M059J (cell line): ENCODE results near the gene PRCD. TPM values are rescaled to one million over a fixed set of nuclear protein-coding genes. Genes with fewer than 3 reads are reported as not detected.
"Not testable (repeated sequence)": the region's sequence is repeated elsewhere in the genome, so short reads cannot be mapped to it uniquely, and the experiment has no call there.

Experiments
- DNase-seq: peaks from one replicate; pipeline ENCODE4 v3.0.0-alpha.2; 2012; ENCODE audit warnings: low read depth
- total RNA-seq: library from RNA; depleted of rRNA; stranded (reverse); fragments of >200 nt; shearing (Covaris generic); gene quantifications from 2 replicates; pipeline ENCODE4 v1.2.3, GENCODE V29; 2014

The PRCD gene
- total RNA-seq, 1 experiment from 2014 or later, result 1.4 TPM

DNA sequence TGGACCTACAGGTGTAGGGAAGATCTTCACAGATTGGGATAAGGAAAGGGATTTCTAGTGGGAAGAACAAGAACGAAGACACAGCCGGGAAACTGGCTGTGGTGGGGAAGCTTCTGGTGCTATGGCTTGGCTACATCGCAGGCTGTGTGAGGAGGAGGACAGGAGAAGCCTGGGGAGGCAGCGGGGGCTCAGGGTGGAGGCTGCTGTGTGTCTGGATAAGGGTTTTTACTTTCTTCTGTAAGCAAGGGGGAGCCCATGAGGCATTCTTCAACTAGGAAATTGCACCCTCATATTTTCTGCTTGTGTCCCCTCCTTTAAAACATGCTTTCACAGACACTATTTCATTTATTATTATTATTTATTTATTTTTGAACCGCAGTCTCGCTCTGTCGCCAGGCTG, 35.7 kb upstream of the PRCD start:
- DNase-seq, result no peak

DNA sequence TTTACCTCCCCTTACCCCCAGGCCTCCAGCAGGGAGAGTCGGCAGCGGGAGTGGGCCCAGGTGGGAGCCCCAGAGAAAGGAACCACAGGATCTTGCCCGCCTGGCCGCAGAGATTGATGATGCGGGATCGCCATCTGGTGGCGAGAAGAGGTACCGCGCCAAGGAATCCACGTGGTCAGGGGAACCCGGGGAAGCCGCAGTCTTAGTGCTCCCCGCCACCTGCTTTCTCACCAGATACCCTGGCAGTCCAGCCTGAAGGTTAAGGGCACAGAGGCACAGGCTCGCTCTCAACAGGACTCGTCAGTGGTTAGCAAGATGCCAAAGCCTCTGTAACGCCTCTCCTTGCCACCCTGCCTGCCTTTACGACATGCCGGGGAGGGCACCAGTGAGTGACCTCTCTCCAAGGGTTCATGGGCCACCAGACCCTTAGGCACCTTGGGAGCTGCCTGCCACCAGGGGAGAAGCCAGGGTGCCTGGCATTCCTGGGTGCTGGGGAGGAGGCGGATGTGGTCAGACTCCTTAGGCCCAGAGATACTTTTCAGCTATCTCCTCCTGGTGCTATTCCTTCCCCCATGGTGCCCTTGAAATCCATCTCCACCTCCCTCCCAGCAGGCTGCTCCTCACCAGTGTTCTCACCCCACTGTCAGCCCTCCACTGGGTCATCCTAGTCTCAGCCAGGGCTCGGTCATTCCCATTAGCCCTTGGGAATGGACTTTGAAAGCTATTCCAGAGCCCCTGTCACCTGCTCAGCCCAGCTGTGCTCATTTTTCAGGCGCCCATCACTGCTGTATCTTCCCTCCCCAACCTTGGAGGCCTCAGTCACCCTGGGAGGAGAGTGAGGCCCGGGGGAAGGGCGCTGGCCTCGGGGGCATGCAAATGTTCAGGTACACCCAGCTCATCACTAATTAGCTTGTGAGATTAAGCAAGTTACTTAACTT, 33.2 kb upstream of the PRCD start:
- peak; percentile 60 for DNase-seq

DNA sequence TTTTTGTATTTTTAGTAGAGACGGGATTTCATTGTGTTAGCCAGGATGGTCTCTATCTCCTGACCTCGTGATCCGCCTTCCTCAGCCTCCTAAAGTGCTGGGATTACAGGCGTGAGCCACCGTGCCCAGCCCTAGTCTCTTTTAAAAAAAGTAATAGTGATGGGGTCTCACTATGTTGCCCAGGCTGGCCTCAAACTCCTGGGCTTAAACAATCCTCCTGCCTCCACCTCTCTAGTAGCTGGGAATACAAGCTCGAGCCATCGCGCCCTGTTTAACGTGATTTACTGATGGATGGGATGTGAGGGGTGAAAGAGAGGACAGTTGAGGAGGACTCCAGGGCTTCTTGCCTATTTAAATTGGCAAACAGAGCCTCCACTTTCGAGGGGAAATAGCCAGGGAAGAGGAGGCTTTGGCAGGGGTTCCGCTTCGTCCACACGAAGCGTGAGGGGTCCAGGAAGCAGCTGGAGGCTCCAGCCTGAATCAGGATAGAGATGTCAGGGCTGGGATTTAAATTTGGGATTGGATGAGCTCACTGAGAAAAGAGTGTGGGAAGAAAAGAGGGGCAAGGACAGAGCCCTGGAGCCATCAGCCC, 31.3 kb upstream of the PRCD start:
- not testable (repeated sequence) for DNase-seq

DNA sequence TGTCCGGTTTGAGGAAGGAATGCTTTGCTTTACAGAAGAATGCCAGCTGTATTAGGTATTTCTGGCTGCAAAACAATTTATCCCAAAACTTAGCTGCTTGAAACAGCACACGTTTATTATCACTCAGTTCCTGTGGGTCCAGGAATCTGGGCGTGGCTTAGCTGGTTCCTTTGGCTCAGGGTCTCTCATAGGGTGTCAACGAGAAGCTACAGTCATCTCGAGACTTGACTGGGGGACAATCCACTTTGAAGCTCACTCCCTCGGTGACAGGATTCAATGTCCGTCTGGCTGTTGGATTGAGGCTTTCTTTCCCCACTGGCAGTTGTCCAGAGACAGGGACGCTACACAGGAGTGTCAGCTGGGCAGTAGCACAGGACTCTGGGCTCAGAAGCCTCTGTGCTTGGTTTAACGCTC, 29.0 kb upstream of the PRCD start:
- DNase-seq, result no peak

DNA sequence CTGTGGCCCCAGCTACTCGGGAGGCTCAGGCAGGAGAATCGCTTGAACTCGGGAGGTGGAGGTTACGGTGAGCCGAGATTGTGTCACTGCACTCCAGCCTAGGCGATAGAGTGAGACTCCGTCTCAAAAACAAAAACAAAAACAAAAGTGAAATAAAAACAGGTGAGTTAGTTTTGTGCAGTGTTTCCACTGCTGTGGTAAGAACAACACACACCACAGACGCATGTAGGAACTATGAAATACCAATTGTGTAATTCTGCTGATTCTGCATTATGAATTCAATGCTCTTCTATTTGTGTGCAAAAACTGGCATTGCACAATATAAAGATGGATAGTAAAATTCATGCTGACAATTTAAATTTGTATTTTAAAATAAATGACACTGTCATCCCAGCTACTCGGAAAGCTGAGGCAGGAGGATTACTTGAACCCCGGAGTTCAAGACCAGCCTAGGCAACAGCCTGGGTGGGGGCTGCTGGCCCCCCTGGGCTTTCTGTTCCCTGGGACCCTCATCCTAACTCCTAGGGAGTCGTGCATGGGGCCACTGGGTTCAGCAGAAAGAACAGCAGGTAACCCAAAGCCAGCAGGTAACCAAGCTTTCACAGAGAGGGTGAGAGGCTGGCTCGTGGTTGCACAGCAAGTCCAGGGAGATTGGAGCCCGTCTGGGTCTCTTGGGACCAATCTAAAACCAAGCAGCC, 28.0 kb upstream of the PRCD start:
- DNase-seq, result no peak

DNA sequence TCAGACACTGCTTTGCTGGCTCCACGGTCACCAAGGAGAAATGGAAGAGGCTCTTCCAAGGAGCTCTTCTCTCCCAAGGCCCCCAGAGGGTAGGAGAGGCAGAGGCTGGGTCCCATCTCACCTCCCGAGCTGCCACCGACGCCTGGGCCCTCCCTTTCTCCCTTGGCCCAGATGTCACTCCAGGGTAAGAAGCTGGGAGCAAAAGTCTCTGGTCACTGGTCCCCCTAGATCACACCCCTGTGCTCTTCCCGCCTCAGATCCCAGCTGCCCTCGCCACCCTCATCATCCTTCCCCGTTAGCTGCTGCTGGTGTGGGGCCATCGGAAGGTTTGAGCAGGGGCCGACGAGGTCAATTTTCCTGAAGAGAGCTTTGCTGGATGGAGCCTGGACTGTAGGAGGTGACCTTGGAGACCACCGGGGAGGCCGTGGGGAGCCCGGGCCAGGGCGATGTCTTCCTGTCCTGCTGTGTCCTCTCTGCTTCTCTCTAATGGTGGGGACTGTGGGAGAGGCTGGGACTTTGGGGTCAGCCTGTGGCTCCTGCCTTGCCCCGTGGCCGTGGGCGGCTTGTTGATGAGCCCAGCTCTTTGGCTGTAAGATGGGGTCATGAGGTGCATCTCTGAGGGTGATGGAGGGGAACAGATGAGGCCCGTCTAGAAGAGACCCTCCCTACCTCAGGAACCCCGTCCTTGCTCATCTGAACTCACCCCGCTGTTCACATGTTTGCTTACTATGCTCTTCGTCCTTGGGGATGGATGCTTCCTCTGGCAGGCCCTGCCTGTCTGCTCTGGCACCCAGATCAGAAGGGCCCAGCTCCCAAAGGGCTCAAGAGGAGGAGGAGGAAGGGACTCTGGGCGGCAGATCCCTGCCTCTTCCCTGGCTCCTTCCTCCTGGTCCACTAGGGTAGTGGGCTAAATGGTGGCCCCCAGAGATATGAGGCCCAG, 27.2 kb upstream of the PRCD start:
- no peak for DNase-seq

DNA sequence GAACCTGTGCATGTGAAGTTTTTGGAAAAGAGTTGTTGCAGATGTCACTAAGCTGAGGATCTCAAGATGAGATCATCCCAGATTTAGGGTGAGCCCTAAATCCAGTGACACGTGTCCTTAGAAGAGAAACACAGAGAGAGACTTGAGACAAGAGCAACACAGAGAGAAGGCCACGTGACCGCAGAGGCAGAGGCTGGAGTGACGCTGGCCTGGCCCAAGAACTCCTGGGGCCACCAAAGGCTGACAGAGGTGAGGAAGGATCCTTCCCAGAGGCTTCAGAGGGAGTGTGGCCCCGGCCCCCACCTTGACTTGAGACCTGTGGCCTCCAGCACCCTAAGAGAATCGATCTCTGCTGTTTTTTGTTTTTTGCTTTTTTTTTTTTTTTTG, 26.5 kb upstream of the PRCD start:
- no peak for DNase-seq

DNA sequence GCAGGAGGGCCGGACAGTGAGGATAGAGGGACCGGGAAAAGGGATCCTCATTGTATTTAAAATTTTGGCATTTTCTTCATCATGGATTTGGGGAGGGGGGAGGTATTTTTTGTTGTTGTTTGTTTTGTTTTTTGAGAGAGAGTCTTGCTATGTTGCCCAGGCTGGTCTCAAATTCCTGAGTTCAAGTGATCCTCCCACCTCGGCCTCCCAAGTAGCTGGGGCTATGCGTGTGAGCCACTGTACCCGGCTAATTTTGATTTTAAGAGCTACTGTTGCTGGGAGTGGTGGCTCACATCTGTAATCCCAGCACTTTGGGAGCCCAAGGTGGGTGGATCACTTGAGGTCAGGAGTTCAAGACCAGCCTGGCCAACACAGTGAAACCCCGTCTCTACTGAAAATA, 25.5 kb upstream of the PRCD start:
- not testable (repeated sequence) for DNase-seq

DNA sequence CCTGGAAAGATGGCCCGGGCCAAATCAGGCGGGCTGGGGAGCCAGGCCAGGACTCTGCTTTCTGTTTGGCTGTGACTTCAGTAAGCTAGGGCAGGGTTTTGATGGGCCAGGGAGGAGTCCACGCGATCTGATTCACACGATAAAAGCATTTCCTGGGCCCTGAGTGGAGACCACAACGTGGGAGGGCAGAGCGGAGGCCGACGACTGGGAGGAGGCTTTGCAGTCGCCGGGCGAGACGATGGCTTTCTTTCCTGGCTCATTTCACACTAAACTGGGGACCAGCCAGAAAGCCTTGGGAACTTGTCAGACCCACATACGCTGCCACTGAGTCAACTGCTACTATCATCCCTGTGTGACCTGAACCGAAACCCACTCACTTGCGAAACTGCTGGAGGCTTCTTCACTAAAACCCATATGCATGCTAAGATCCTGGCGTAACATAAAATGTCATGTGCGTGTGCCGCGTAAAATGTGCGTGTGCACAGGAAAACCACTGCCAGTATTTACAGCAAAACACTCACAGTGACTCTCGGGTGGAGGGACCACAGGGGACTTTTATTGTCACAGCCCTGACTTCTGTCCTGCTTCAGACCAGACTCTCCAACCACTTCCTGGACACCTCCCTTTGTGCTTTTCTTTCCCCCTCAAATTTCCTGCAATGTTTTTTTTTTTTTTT, 24.4 kb upstream of the PRCD start:
- DNase-seq, result peak; percentile 92

DNA sequence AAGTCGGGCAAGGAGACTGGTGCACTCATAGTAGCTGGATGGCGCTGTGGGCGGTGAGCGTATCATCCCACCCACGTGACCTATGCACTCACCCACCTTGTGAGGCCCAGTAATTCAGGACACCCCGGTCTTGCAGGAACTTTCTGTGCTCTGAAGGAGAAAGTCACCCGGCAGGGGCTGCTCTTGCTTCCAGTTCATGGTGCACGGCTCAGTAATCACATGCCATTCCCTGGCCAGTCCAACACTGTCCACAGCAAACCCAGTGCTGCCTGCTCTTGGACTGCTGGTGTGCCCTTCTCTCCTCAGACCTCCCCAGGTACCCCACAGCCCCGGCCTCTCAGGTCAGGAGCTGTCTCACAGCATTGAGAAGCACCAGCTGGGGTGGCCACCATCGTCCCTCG, 22.2 kb upstream of the PRCD start:
- no peak for DNase-seq

DNA sequence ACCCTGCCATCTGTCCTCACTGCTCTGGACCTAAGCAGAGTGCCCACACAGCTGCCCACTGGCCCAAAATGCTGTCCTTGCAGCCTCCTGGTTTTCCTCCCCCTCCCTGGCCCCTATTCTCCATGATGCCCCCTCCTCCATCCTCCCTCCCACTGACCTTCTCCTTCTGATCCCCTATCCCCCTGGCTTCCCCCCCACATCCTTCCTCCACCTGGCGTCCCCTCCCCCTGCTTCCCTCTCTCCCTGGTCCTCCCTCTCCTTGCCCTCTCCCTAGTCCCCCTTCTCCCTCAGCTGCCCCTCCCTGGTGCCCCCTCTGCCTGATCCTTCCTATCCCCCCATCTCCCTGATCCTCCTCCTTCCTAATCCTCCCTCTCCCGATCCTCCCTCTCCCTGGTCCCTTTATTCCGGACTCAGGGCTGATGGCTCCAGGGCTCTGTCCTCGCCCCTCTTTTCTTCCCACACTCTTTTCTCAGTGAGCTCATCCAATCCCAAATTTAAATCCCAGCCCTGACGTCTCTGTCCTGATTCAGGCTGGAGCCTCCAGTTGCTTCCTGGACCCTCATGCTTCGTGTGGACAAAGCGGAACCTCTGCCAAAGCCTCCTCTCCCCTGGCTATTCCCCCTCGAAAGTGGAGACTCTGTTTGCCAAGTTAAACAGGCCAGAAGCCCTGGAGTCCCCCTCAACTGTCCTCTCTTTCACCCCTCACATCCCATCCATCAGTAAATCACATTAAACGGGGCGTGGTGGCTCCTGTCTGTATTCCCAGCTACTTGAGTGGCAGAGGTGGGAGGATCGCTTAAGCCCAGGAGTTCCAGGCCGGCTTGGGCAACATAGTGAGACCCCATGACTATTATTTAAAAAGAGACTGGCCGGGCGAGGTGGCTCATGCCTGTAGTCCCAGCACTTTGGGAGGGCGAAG, 20.5 kb upstream of the PRCD start:
- DNase-seq, result no peak

DNA sequence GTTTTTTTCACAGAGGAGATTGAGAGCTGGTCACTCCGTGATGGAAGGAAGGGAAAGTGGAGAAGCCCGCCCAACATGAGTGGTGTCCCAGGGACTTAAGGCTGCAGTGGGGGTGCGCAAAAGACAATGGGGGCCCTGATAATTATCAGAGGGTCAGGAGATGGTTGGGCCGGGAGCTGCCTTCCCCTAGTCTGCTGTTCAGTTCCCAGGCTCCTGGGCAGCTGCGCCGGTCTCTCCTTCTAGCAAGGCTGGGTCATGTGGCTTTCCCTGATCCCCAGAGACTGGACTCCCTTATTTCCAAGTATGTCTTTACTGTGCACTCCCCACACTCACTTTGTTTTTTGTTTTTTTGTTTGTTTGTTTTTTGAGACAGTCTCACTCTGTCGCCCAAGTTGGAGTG, 18.6 kb upstream of the PRCD start:
- no peak for DNase-seq

DNA sequence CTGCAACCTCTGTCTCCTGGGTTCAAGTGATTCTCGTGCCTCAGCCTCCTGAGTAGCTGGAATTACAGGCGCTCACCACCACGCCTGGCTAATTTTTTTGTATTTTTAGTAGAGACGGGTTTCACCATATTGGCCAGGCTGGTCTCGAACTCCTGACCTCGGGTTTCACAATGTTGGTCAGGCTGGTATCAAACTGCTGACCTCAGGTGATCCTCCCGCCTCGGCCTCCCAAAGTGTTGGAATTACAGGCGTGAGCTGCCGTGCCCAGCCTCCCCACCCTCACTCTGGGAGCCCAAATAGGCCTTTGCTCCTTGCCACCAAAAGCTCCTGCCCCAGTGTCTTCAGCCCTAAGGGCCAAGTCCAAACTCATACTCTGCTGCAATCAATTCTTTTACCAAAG, 18.2 kb upstream of the PRCD start:
- DNase-seq, result not testable (repeated sequence)

DNA sequence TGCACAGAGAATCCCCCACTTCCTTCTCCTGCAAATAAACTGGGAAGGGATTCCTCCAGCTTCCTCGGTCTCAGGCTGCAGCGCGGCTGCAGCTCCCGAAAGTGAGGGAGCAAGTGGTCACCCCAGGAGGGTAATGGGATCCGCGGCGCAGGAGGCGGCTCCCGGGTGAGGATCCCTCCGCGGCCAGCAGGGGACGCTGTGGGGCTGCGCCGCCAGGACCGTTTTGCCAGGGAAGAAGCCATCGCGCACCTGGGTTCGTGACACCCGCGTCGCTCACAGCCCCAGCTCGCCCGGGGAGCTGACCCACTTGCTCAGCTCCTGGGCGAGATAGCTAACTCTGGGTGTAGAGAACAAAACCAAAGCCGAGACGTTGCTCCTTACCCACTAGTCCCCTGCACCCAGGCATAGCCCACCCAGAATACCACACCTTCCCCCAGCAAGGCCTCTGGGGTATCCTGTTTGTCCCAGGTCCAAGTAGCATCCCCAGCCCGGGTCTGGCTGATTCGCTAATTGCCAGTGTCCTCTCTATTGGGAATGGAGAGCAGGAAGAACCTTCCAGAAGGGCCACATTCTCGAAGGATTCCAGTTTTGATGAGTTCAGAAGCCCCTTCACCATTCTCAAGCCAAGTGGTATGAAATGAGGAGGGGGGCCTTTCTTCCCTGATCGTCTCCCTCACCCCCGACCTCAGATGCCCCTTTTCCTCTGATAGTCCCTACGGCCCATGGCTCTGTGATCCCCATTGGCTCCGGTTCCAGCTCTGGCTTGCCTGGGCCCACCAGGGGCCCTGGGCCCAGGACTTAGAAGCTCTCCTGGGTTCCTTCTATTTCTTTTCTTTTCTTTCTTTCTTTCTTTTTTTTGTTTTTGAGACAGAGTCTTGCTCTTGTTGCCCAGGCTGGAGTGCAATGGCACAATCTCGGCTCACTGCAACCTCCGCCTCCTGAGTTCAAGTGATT, 16.5 kb upstream of the PRCD start:
- DNase-seq, result peak; percentile 62

DNA sequence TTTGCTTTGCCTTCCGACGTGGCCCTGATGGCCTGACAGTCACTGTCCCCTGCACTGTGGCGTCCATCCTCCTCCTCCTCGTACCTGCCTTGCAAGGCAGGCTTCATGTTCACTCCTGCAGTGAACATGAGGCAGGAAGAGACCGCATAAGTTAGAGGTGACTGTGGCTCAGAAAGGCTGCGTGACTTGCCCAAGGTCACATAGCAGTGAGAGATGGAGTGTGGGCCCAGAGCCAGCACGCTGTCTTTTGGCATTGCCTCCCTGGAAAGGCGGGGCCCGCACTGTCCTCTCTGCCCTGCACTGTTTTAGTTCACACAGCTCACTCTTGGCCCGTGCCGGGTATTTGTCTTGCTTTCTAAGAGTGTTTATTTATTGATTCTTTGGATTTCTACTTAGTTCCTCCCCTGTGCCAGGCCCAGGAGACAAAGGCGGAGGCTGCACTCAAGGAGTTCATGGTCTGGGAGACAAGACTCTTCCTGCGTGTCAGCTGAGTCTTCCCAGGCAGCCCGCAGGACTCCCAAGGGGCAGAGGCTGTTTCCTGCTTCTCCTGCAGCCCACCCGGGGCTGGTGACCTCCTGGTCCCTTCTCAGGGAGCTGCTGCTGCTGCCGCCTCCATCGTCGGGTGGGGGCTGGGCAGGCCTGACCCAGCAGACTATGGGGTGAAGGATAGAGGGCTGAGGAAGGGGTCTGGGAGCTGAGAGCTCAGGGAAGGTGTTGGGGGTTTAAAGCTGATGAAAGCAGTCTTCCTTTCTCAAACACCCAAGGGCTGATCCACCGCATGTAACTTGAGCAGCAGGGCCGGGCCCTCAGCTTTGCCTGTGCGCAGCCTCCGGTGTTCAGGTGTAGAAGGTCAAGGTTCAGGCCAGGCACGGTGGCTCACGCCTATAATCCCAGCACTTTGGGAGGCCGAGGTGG, 15.0 kb upstream of the PRCD start:
- peak; percentile 27 for DNase-seq

DNA sequence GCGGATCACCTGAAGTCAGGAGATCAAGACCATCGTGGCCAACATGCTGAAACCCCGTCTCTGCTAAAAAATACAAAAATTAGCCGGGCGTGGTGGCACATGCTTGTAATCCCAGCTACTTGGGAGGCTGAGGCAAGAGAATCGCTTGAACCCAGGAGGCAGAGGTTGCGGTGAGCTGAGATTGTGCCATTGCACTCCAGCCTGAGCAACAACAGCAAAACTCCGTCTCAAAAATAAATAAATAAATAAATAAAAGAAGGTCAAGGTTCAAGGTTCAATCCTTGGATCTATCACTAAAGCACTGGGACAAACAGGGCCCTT, 14.4 kb upstream of the PRCD start:
- DNase-seq, result not testable (repeated sequence)

DNA sequence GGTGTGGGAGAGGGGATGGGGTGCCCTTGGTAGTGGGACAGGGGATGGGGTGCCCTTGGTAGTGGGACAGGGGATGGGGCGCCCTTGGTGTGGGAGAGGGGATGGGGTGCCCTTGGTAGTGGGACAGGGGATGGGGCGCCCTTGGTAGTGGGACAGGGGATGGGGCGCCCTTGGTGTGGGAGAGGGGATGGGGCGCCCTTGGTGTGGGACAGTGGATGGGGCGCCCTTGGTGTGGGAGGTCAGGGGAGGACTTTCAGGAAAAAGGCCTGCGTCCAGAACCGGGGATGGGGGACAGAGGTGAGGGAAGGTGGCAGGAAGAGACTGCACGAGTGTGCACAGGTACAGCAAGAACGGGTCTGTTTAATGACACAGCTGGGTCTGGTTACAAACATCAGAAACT, 12.8 kb upstream of the PRCD start:
- DNase-seq, result not testable (repeated sequence)
